ENCODE results near the gene ZSWIM6.

GRCh38 chr5:61311056-61311610, 20.9 kb upstream of the ZSWIM6 start:
- no peak for TF ChIP-seq CTCF (conservative IDR thresholded peaks at IDR 0.05; ENCODE audit: low read depth, low read length)
- TF ChIP-seq EZH2phosphoT487 (IDR thresholded peaks at IDR 0.05; ENCODE audit: borderline replicate concordance, low read length): no peak
- TF ChIP-seq EZH2 (IDR thresholded peaks at IDR 0.05; ENCODE audit: low read length, unreplicated experiment): no peak

All from PC-3 (cell line).